HepG2 (cell line): Measurements from ENCODE around the gene TXNDC11. TPM values are rescaled to one million over a fixed set of nuclear protein-coding genes. Genes with fewer than 3 reads are reported as not detected.
A peak's percentile ranks its signal among the peaks of the same experiment; 100 is the strongest.

Experiments used
- AGO1 ChIP-seq: fragments of 200-400 bp; formaldehyde crosslinking; IDR thresholded peaks from 2 replicates; pipeline ENCODE4 v1.6.1; 2017; ENCODE audit warnings: mild to moderate bottlenecking, low read depth, low read length, moderate library complexity; ENCODE audit not compliant: poor library complexity, severe bottlenecking
- CERS6 ChIP-seq: sonication (generic); formaldehyde crosslinking; IDR thresholded peaks from 2 replicates; pipeline ENCODE4 v1.5.0; 2020; ENCODE audit warnings: missing genetic modification reagents
- DRAP1 ChIP-seq: IDR thresholded peaks from 2 replicates; pipeline ENCODE4 v1.6.1; 2016; ENCODE audit warnings: missing genetic modification reagents, missing compliant biosample characterization
- FOXA3 ChIP-seq: IDR thresholded peaks from 2 replicates; pipeline ENCODE4 v1.6.1; 2016; ENCODE audit warnings: missing genetic modification reagents, missing compliant biosample characterization
- FOXK2 ChIP-seq: fragments of 450-650 bp; IDR thresholded peaks from 2 replicates; pipeline ENCODE4 v1.6.1; 2016
- GATAD2A ChIP-seq: IDR thresholded peaks from 2 replicates; pipeline ENCODE4 v1.6.1; 2016
- IRF9 ChIP-seq: sonication (generic); formaldehyde crosslinking; IDR thresholded peaks from 2 replicates; pipeline ENCODE4 v1.8.0; 2022; ENCODE audit warnings: missing genetic modification reagents, mild to moderate bottlenecking, borderline replicate concordance
- MAF1 ChIP-seq: sonication (generic); formaldehyde crosslinking; IDR thresholded peaks from 2 replicates; pipeline ENCODE4 v1.5.0; 2020; ENCODE audit warnings: missing genetic modification reagents, borderline replicate concordance
- MAZ ChIP-seq, 2 experiments: sonication (generic) in 1 of 2; formaldehyde crosslinking in 1 of 2; IDR thresholded peaks; 2 replicates each; pipeline versions ENCODE4 v1.5.0 to v1.6.1; 2012 to 2020; ENCODE audit warnings: low read depth in 2 of 2, mild to moderate bottlenecking in 2 of 2, borderline replicate concordance in 1 of 2, improper control_type of control experiment in 1 of 2, low read length in 1 of 2, missing genetic modification reagents in 1 of 2, moderate library complexity in 1 of 2
- PHB2 ChIP-seq: fragments of 450-650 bp; IDR thresholded peaks from 2 replicates; pipeline ENCODE4 v1.6.1; 2018; ENCODE audit not compliant: partially characterized antibody
- POLR2G ChIP-seq: fragments of 200-400 bp; formaldehyde crosslinking; IDR thresholded peaks from 2 replicates; pipeline ENCODE4 v1.6.1; 2018; ENCODE audit warnings: mild to moderate bottlenecking, low read depth, low read length, moderate library complexity
- STAG1 ChIP-seq: sonication (generic); formaldehyde crosslinking; IDR thresholded peaks from 2 replicates; pipeline ENCODE4 v1.4.0; 2020; ENCODE audit warnings: missing genetic modification reagents
- TARDBP ChIP-seq: sonication (generic); formaldehyde crosslinking; IDR thresholded peaks from 2 replicates; pipeline ENCODE4 v1.8.0; 2022; ENCODE audit warnings: mild to moderate bottlenecking, missing genetic modification reagents
- ZBTB7B ChIP-seq: sonication (generic); formaldehyde crosslinking; IDR thresholded peaks from 2 replicates; pipeline ENCODE4 v1.4.0; 2020; ENCODE audit warnings: missing genetic modification reagents
- ZHX1 ChIP-seq: sonication (generic); formaldehyde crosslinking; IDR thresholded peaks from 2 replicates; pipeline ENCODE4 v1.8.1; 2022; ENCODE audit warnings: low read depth, mild to moderate bottlenecking, missing genetic modification reagents
- ZNF124 ChIP-seq: sonication (generic); formaldehyde crosslinking; IDR thresholded peaks from 2 replicates; pipeline ENCODE4 v1.4.0; 2020; ENCODE audit warnings: missing genetic modification reagents
- ZNF18 ChIP-seq: sonication (generic); formaldehyde crosslinking; IDR thresholded peaks from 2 replicates; pipeline ENCODE4 v1.8.0; 2022; ENCODE audit warnings: mild to moderate bottlenecking, missing genetic modification reagents; ENCODE audit not compliant: insufficient replicate concordance
- ZNF430 ChIP-seq: sonication (generic); formaldehyde crosslinking; IDR thresholded peaks from 2 replicates; pipeline ENCODE4 v1.9.0; 2021; ENCODE audit warnings: mild to moderate bottlenecking, missing genetic modification reagents
- ZNF468 ChIP-seq: sonication (generic); formaldehyde crosslinking; IDR thresholded peaks from 2 replicates; pipeline ENCODE4 v1.8.0; 2022; ENCODE audit warnings: mild to moderate bottlenecking, moderate library complexity, missing genetic modification reagents
- ZSCAN12 ChIP-seq: sonication (generic); formaldehyde crosslinking; IDR thresholded peaks from 2 replicates; pipeline ENCODE4 v1.9.0; 2021; ENCODE audit warnings: mild to moderate bottlenecking, missing genetic modification reagents
- polyA plus RNA-seq, 8 experiments: library from polyadenylated mRNA; depleted of rRNA in 3 of 8; stranded (reverse) in 7 of 8; unstranded in 1 of 8; fragments of >200 nt; fragmentation: Illumina TruSeq in 4 of 8; extraction: Trizol in 4 of 8; gene quantifications; 2 replicates each; pipeline versions ENCODE4 v1.2.1 to v1.2.3, GENCODE V29; 2011 to 2016; ENCODE audit warnings: low read depth in 4 of 8, missing spikeins in 1 of 8, mixed read lengths in 1 of 8; ENCODE audit not compliant: insufficient read depth in 1 of 8
- total RNA-seq, 5 experiments: library from RNA; depleted of rRNA; stranded (reverse); fragments of >200 nt; fragmentation: Illumina TruSeq; extraction: Trizol; gene quantifications; 2 replicates each; pipeline ENCODE4 v1.2.3, GENCODE V29; 2016; ENCODE audit warnings: low read depth in 1 of 5

TXNDC11 gene
- total and polyA plus RNA-seq, 2 of the 13 experiments (the other 11 are each of a cell fraction or from before 2014, with no cell fraction given) = 74.9 to 123 TPM

- TF ChIP-seq TARDBP (CRISPR knock-in tag) (no peak), ZHX1 (CRISPR knock-in tag) (no peak), ZSCAN12 (CRISPR knock-in tag) (no peak), ZBTB7B (CRISPR knock-in tag) (no peak), STAG1 (CRISPR knock-in tag) (peak; percentile 95), POLR2G (no peak), ZNF430 (no peak), MAZ (IDR thresholded peaks at IDR 0.05; ENCODE audit: borderline replicate concordance, low read depth, low read length) (no peak), MAZ (CRISPR knock-in tag; IDR thresholded peaks at IDR 0.05; ENCODE audit: low read depth) (no peak; the same call in 1 of the 2 replicates), FOXK2 (no peak), ZNF18 (no peak), DRAP1 (no peak), ZNF468 (no peak), AGO1 (no peak), MAF1 (CRISPR knock-in tag) (no peak), PHB2 (no peak), IRF9 (CRISPR knock-in tag) (peak; percentile 38; the same call in 1 of the 2 replicates), ZNF124 (CRISPR knock-in tag) (no peak), GATAD2A (CRISPR knock-in tag) (peak; percentile 45; the same call in 1 of the 2 replicates), CERS6 (CRISPR knock-in tag) (no peak; the same call in 1 of the 2 replicates), FOXA3 (peak; percentile 17; the same call in 1 of the 2 replicates)
These were observed 101.5 kb downstream of the TXNDC11 start (continued) for GRCh38 chr16:11640987-11641817.
